HG03066 (cell line): ENCODE data around the gene CTBP2.
"Not testable (repeated sequence)": the region's sequence is repeated elsewhere in the genome, so short reads cannot be mapped to it uniquely, and the experiment has no call there.

Source experiments
- ATAC-seq: cut with Tn5 transposase; IDR thresholded peaks from one replicate; pipeline ENCODE4 v1.9.1; 2021; ENCODE audit warnings: low read depth; ENCODE audit not compliant: unreplicated experiment

CTBP2 gene

GRCh38 chr10:125076121-125076825, 84.1 kb downstream of the CTBP2 start:
- no peak for ATAC-seq

GRCh38 chr10:125073996-125074395, 86.4 kb downstream of the CTBP2 start:
- ATAC-seq, result no peak

GRCh38 chr10:125072794-125073193, 87.6 kb downstream of the CTBP2 start:
- ATAC-seq, result no peak

GRCh38 chr10:125071008-125071407, 89.4 kb downstream of the CTBP2 start:
- ATAC-seq, result no peak

- no peak for ATAC-seq
These were observed 92.0 kb downstream of the CTBP2 start for GRCh38 chr10:125068406-125068805.

GRCh38 chr10:125067764-125068163, 92.6 kb downstream of the CTBP2 start:
- ATAC-seq, result no peak

GRCh38 chr10:125066764-125067450, 93.5 kb downstream of the CTBP2 start:
- no peak for ATAC-seq

GRCh38 chr10:125064681-125065492, 95.5 kb downstream of the CTBP2 start:
- ATAC-seq, result peak; percentile 95

GRCh38 chr10:125063256-125063925, 97.0 kb downstream of the CTBP2 start:
- no peak for ATAC-seq

- no peak for ATAC-seq
These were observed 97.5 kb downstream of the CTBP2 start for GRCh38 chr10:125062914-125063230.

- ATAC-seq, result no peak
These were observed 98.0 kb downstream of the CTBP2 start for GRCh38 chr10:125062227-125062913.

- ATAC-seq, result no peak
These were observed 98.7 kb downstream of the CTBP2 start for GRCh38 chr10:125061557-125062226.

GRCh38 chr10:125060826-125061556, 99.4 kb downstream of the CTBP2 start:
- ATAC-seq, result no peak

GRCh38 chr10:125060482-125060825, 99.9 kb downstream of the CTBP2 start:
- ATAC-seq, result no peak

GRCh38 chr10:125060026-125060425, 100.3 kb downstream of the CTBP2 start:
- no peak for ATAC-seq

- not testable (repeated sequence) for ATAC-seq
These were observed 101.0 kb downstream of the CTBP2 start for GRCh38 chr10:125059348-125059747.

- ATAC-seq, result no peak
These were observed 103.0 kb downstream of the CTBP2 start for GRCh38 chr10:125057158-125058001.
